SU-DHL-6 (cell line): ENCODE measurements around the gene PEX12.

Experiments
- H2AFZ ChIP-seq: fragments of 200-600 bp; sonication (generic); 2 replicates; pipeline ENCODE4 v1.6.1; 2014; ENCODE audit warnings: low read depth, mild to moderate bottlenecking, moderate library complexity, mixed read lengths, antibody characterized with exemption, low read length; ENCODE audit not compliant: severe bottlenecking
- H3F3A ChIP-seq: fragments of 200-600 bp; shearing (Covaris generic); 2 replicates; pipeline ENCODE4 v1.6.0; 2016; ENCODE audit warnings: antibody characterized with exemption, mild to moderate bottlenecking; ENCODE audit not compliant: insufficient read depth
- H3K27ac ChIP-seq: fragments of 200-600 bp; sonication (generic); 2 replicates; pipeline ENCODE4 v1.5.1; 2016; ENCODE audit warnings: low read depth, mild to moderate bottlenecking, low read length, moderate library complexity, mixed read lengths
- H3K27me3 ChIP-seq: fragments of 200-600 bp; sonication (generic), shearing (Covaris generic); 2 replicates; pipeline ENCODE4 v1.6.0; 2014; ENCODE audit warnings: mild to moderate bottlenecking, low read length
- H3K36me3 ChIP-seq: fragments of 200-600 bp; sonication (generic); 2 replicates; pipeline ENCODE4 v1.6.1; 2014; ENCODE audit warnings: mild to moderate bottlenecking, low read length, mixed read lengths
- H3K4me2 ChIP-seq: fragments of 300-600, 200-600 bp; shearing (Covaris generic), sonication (generic); 2 replicates; pipeline ENCODE4 v1.6.0; 2014; ENCODE audit warnings: low read length, low read depth, mild to moderate bottlenecking; ENCODE audit not compliant: poor library complexity, severe bottlenecking
- H3K4me3 ChIP-seq: fragments of 200-600 bp; sonication (generic); 2 replicates; pipeline ENCODE4 v1.5.1; 2014; ENCODE audit warnings: antibody characterized with exemption, low read length, mild to moderate bottlenecking, mixed read lengths; ENCODE audit not compliant: insufficient read depth, poor library complexity, severe bottlenecking
- H3K79me2 ChIP-seq: fragments of 200-600 bp; sonication (generic); 2 replicates; pipeline ENCODE4 v1.6.1; 2014; ENCODE audit warnings: mild to moderate bottlenecking, low read length, moderate library complexity; ENCODE audit not compliant: insufficient read depth
- H3K9ac ChIP-seq: fragments of 200-600 bp; sonication (generic); 2 replicates; pipeline ENCODE4 v1.7.0; 2014; ENCODE audit warnings: mild to moderate bottlenecking, low read length
- H3K9me2 ChIP-seq: fragments of 200-600 bp; sonication (generic); replicated peaks from 2 replicates; pipeline ENCODE4 v1.6.1; 2014; ENCODE audit warnings: low read length; ENCODE audit not compliant: insufficient read depth
- H3K9me3 ChIP-seq: fragments of 200-600 bp; sonication (generic); 2 replicates; pipeline ENCODE4 v1.6.1; 2014; ENCODE audit warnings: low read length, mixed read lengths; ENCODE audit not compliant: insufficient read depth
- H4K20me1 ChIP-seq: fragments of 200-600 bp; sonication (generic); 2 replicates; pipeline ENCODE4 v1.6.1; 2014; ENCODE audit warnings: low read depth, mild to moderate bottlenecking, antibody characterized with exemption, low read length, moderate library complexity, mixed read lengths
- CTCF ChIP-seq: fragments of 200-600 bp; sonication (generic); IDR thresholded peaks from one replicate; pipeline ENCODE4 v1.5.1; 2017; ENCODE audit warnings: antibody characterized with exemption, mild to moderate bottlenecking, low read length, moderate library complexity; ENCODE audit not compliant: insufficient read depth, poor library complexity, severe bottlenecking
- EZH2phosphoT487 ChIP-seq: fragments of 200-600 bp; sonication (generic), shearing (Covaris generic); conservative IDR thresholded peaks from 2 replicates; pipeline ENCODE4 v1.6.1; 2018; ENCODE audit warnings: mild to moderate bottlenecking, antibody characterized with exemption, low read length, moderate library complexity, mixed read lengths

Gene PEX12

DNA sequence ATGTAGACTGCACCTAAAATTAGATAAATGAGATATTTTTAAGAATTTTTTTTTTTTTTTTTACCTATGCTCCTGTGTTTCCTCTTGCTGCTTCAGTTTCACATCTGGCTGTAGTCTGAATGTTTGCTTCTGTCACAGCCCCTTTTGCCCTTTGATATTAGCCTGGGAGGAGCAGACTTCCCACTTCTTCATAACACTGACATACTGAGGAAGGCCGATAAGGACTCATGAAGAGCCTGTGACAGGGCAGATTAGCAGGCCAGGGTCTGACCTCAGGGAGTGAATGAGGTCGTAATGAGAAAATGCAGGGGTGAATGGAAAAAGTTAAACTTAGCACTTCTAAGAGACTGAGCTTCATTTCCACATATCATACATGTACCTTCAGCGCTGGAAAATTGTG, 17.7 kb downstream of the PEX12 start, which contains the start of gene SLFN14:
Gene SLFN14, minus strand, starts transcription at position 117 of the 400 bp plus-strand sequence. CDS start 2,757 bp downstream, outside the sequence.
- Histone ChIP-seq H3K36me3 (no peaks in the 10 kb centered on the region), H3K27ac (no peak within 1 kb of the TSS), H4K20me1 (no peaks in the 10 kb centered on the region), H3K4me3 (no peak within 1 kb of the TSS), H3K4me2 (no peak within 1 kb of the TSS), H2AFZ (no peak within 1 kb of the TSS), H3K27me3 (no peaks in the 10 kb centered on the region), H3F3A (no peaks in the 10 kb centered on the region), H3K9me2 (no peaks in the 10 kb centered on the region), H3K9me3 (no peaks in the 10 kb centered on the region), H3K79me2 (no peaks in the 10 kb centered on the region), H3K9ac (no peak within 1 kb of the TSS)
- TF ChIP-seq CTCF (no peak), EZH2phosphoT487 (no peak)

DNA sequence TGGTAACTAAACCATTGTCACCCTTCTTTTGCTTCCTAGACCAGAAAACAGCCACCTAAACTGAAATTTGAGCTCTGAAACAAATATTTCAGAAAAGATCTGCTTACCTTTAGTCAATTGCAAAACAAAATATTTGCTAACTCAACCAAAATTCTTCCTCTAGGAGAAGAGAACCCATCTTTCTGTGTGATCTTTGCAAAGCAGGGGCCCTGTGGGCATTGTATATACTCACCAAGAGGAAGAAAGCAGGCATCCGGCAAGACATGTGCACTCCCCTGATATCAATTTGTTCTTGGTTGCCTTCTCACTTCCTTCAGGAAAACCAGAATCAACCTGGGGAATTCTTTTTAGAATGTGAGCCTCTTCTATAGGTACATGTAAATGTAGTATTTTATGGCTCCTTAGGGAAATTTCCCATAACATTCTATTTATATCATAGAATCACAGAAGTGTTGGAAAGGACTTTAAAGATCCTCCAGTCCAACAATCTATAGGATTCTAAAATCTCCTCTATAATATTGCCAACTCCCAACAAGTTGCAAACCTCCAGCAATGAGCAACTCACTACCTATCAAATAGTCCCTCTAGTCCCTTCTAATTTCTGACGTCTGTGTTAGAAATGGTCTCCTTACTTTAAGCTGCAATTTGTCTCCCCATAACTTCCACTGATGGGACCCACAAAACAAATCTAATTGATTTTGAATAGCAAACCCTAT, 18.7 kb downstream of the PEX12 start:
- no peaks in the 10 kb centered on the region for H3F3A ChIP-seq
- no peaks in the 10 kb centered on the region for H3K36me3 ChIP-seq
- no peak overlapping the region for H3K4me3 ChIP-seq
- H3K9ac ChIP-seq = no peak overlapping the region
- no peaks in the 10 kb centered on the region for H4K20me1 ChIP-seq
- TF ChIP-seq EZH2phosphoT487 (no peak), CTCF (no peak)
- H3K9me3 ChIP-seq = no peaks in the 10 kb centered on the region
- H3K27ac ChIP-seq = no peak overlapping the region
- no peak overlapping the region for H2AFZ ChIP-seq
- H3K79me2 ChIP-seq = no peaks in the 10 kb centered on the region
- no peaks in the 10 kb centered on the region for H3K9me2 ChIP-seq
- H3K4me2 ChIP-seq = no peak overlapping the region
- no peaks in the 10 kb centered on the region for H3K27me3 ChIP-seq

DNA sequence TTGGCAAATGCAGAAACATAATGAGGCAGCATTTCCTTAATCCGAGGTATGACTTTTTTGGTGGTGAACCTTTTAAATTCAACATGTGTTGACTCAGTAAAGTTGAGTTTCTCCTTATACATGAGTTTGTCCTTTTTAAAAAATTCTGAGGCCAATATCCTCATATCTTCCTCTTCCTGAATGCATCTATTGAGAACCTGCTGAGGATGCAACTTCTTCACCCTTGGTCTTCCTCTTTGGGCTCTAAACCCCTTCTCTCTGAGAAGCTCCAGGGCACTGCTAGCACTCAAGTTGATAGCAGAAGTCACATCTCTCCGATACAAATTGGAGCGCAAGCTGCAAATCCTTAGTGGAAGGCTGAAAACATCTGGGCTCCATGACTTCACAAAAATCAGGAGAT, 21.0 kb downstream of the PEX12 start:
- H3K4me2 ChIP-seq = no peak overlapping the region
- no peaks in the 10 kb centered on the region for H3F3A ChIP-seq
- no peaks in the 10 kb centered on the region for H3K9me3 ChIP-seq
- TF ChIP-seq EZH2phosphoT487 = no peak
- TF ChIP-seq CTCF = no peak
- H2AFZ ChIP-seq = no peak overlapping the region
- H3K4me3 ChIP-seq = no peak overlapping the region
- H3K36me3 ChIP-seq = no peaks in the 10 kb centered on the region
- H3K9ac ChIP-seq = no peak overlapping the region
- no peaks in the 10 kb centered on the region for H3K79me2 ChIP-seq
- H4K20me1 ChIP-seq = no peaks in the 10 kb centered on the region
- no peak overlapping the region for H3K27ac ChIP-seq
- no peaks in the 10 kb centered on the region for H3K9me2 ChIP-seq
- H3K27me3 ChIP-seq = no peaks in the 10 kb centered on the region
